HepG2 (cell line): ENCODE data around the gene RBM12. TPM values are rescaled to one million over a fixed set of nuclear protein-coding genes. Genes with fewer than 3 reads are reported as not detected.

ENCODE experiments used
- ATF4 ChIP-seq, 2 experiments: fragments of 450-650 bp in 1 of 2; sonication (generic) in 1 of 2; formaldehyde crosslinking; IDR thresholded peaks; 2 replicates each; pipeline versions ENCODE4 v1.5.0 to v1.8.0; 2020 to 2022; ENCODE audit warnings: mild to moderate bottlenecking in 1 of 2, missing genetic modification reagents in 1 of 2
- CREM ChIP-seq, 2 experiments: sonication (generic) in 1 of 2; formaldehyde crosslinking in 1 of 2; IDR thresholded peaks; 2 replicates each; pipeline versions ENCODE4 v1.4.0 to v1.6.1; 2016 to 2020; ENCODE audit warnings: antibody characterized with exemption in 1 of 2, mild to moderate bottlenecking in 1 of 2, missing genetic modification reagents in 1 of 2
- ERF ChIP-seq: IDR thresholded peaks from 2 replicates; pipeline ENCODE4 v1.6.1; 2018; ENCODE audit warnings: missing biosample characterization, missing genetic modification reagents
- KLF16 ChIP-seq, 2 experiments: sonication (generic) in 1 of 2; formaldehyde crosslinking in 1 of 2; IDR thresholded peaks; 2 replicates each; pipeline versions ENCODE4 v1.6.1 to v1.8.0; 2016 to 2023; ENCODE audit warnings: missing genetic modification reagents in 2 of 2, missing compliant biosample characterization in 1 of 2
- MTA1 ChIP-seq: sonication (generic); formaldehyde crosslinking; IDR thresholded peaks from 2 replicates; pipeline ENCODE4 v1.4.0; 2020; ENCODE audit warnings: missing genetic modification reagents, mild to moderate bottlenecking, borderline replicate concordance
- MTF1 ChIP-seq: sonication (generic); formaldehyde crosslinking; IDR thresholded peaks from 2 replicates; pipeline ENCODE4 v1.5.0; 2020; ENCODE audit warnings: missing genetic modification reagents
- NFAT5 ChIP-seq: sonication (generic); formaldehyde crosslinking; IDR thresholded peaks from 2 replicates; pipeline ENCODE4 v1.4.0; 2020; ENCODE audit warnings: missing genetic modification reagents
- POLR2AphosphoS2 ChIP-seq: IDR thresholded peaks from 2 replicates; pipeline ENCODE4 v1.6.1; 2011; ENCODE audit warnings: low read depth, low read length, improper control_type of control experiment
- REST ChIP-seq, 2 experiments: IDR thresholded peaks; 2 replicates each; pipeline ENCODE4 v1.6.1; 2011 to 2012; ENCODE audit warnings: low read length in 2 of 2, borderline replicate concordance in 1 of 2, low read depth in 1 of 2, mild to moderate bottlenecking in 1 of 2, moderate library complexity in 1 of 2
- RFXANK ChIP-seq: IDR thresholded peaks from 2 replicates; pipeline ENCODE4 v1.6.1; 2016
- TFE3 ChIP-seq: IDR thresholded peaks from 2 replicates; pipeline ENCODE4 v1.6.1; 2016
- TMF1 ChIP-seq: sonication (generic); formaldehyde crosslinking; IDR thresholded peaks from 2 replicates; pipeline ENCODE4 v1.8.1; 2022; ENCODE audit warnings: low read depth, missing genetic modification reagents
- ZBTB14 ChIP-seq: sonication (generic); formaldehyde crosslinking; IDR thresholded peaks from 2 replicates; pipeline ENCODE4 v1.4.0; 2020; ENCODE audit warnings: missing genetic modification reagents
- ZNF75D ChIP-seq: sonication (generic); formaldehyde crosslinking; IDR thresholded peaks from 2 replicates; pipeline ENCODE4 v1.8.1; 2023; ENCODE audit warnings: missing genetic modification reagents, mild to moderate bottlenecking, borderline replicate concordance
- ZNF773 ChIP-seq: sonication (generic); formaldehyde crosslinking; IDR thresholded peaks from 2 replicates; pipeline ENCODE4 v1.4.0; 2020; ENCODE audit warnings: missing genetic modification reagents, borderline replicate concordance
- polyA plus RNA-seq, 8 experiments: library from polyadenylated mRNA; depleted of rRNA in 3 of 8; stranded (reverse) in 7 of 8; unstranded in 1 of 8; fragments of >200 nt; fragmentation: Illumina TruSeq in 4 of 8; extraction: Trizol in 4 of 8; gene quantifications; 2 replicates each; pipeline versions ENCODE4 v1.2.1 to v1.2.3, GENCODE V29; 2011 to 2016; ENCODE audit warnings: low read depth in 4 of 8, missing spikeins in 1 of 8, mixed read lengths in 1 of 8; ENCODE audit not compliant: insufficient read depth in 1 of 8
- total RNA-seq, 5 experiments: library from RNA; depleted of rRNA; stranded (reverse); fragments of >200 nt; fragmentation: Illumina TruSeq; extraction: Trizol; gene quantifications; 2 replicates each; pipeline ENCODE4 v1.2.3, GENCODE V29; 2016; ENCODE audit warnings: low read depth in 1 of 5

Gene RBM12
- total and polyA plus RNA-seq, 2 of the 13 experiments (the other 11 are each of a cell fraction or from before 2014, with no cell fraction given) = 97.9 to 104 TPM

GRCh38 chr20:35698298-35699126 is 33.8 kb upstream of the RBM12 start (continued):
- TF ChIP-seq REST (IDR thresholded peaks at IDR 0.05; ENCODE audit: borderline replicate concordance in 1 of 2, low read depth in 1 of 2, low read length in 2 of 2) (no peak), KLF16 (CRISPR knock-in tag; IDR thresholded peaks at IDR 0.05) (no peak), TMF1 (CRISPR knock-in tag) (no peak), ERF (CRISPR knock-in tag) (no peak), TFE3 (CRISPR knock-in tag) (no peak; the same call in 1 of the 2 replicates), NFAT5 (CRISPR knock-in tag) (0 out of 2 replicates have a peak, but pooled peaks have one; percentile 36), CREM (IDR thresholded peaks at IDR 0.05) (no peak), CREM (CRISPR knock-in tag; IDR thresholded peaks at IDR 0.05) (no peak), MTF1 (CRISPR knock-in tag) (no peak), ZBTB14 (CRISPR knock-in tag) (no peak), ATF4 (CRISPR knock-in tag; IDR thresholded peaks at IDR 0.05) (no peak), ZNF75D (CRISPR knock-in tag) (no peak), POLR2AphosphoS2 (no peak), MTA1 (peak; percentile 33), RFXANK (CRISPR knock-in tag) (no peak), ZNF773 (CRISPR knock-in tag) (0 out of 2 replicates have a peak, but pooled peaks have one; percentile 24)
